Ishikawa (cell line): ENCODE measurements around the gene CUL4B.

Source experiments
- CREB1 ChIP-seq: IDR thresholded peaks from 2 replicates; pipeline ENCODE4 v1.6.1; 2012; ENCODE audit warnings: low read depth
- EP300 ChIP-seq: IDR thresholded peaks from 2 replicates; pipeline ENCODE4 v1.6.1; 2012; ENCODE audit warnings: borderline replicate concordance
- FOXM1 ChIP-seq: IDR thresholded peaks from 2 replicates; pipeline ENCODE4 v1.6.1; 2012; ENCODE audit warnings: low read depth, borderline replicate concordance
- RAD21 ChIP-seq: IDR thresholded peaks from 2 replicates; pipeline ENCODE4 v1.6.1; 2012; ENCODE audit warnings: low read depth
- TAF1 ChIP-seq: IDR thresholded peaks from 2 replicates; pipeline ENCODE4 v1.6.1; 2012; ENCODE audit warnings: low read depth, mild to moderate bottlenecking
- TCF12 ChIP-seq: IDR thresholded peaks from 2 replicates; pipeline ENCODE4 v1.6.1; 2012; ENCODE audit warnings: low read depth
- TF ChIP-seq, protein P1 (sequence below): IDR thresholded peaks from 2 replicates; pipeline ENCODE4 v1.6.1; 2012; ENCODE audit warnings: low read depth, mild to moderate bottlenecking
- TF ChIP-seq, protein P2 (sequence below): IDR thresholded peaks from 2 replicates; pipeline ENCODE4 v1.6.1; 2012
- TF ChIP-seq, protein P3 (sequence below): IDR thresholded peaks from 2 replicates; pipeline ENCODE4 v1.6.1; 2012

DNA sequence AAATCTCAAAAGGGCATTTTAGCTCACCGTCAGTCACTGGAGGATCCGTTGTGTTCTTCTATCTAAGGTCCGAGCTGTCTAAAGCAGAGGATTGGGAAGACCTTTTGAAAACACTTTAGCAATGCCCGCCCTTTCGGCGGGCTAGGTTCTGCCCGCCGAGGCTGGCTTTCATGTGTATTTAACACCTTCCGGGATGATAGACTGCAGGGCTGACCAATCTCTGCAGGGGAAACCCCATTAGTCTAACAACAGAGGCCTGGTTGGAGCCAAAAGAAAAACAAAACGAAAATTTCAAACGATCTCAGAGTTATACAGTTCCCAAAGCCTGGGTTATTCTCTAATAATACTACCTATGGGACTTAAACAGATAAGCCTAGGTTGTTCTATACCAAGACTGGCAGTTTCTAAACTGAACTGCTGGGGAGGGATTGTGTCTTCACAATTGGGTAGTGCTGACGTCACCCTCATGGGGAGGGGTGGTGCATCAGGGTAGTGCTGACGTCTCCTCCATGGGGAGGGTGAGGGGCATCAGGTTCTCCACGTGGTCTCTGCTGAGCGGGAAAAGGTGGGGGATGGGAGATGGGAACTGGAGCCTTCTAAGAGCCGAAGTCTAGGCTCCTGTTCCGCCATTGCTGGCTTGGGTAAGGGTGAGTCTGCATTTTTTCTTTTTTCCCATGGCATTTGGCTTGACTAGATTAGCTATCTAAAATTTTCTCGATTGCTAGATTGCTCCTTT is 14.8 kb upstream of the CUL4B start:
- TF ChIP-seq, protein P1, sequence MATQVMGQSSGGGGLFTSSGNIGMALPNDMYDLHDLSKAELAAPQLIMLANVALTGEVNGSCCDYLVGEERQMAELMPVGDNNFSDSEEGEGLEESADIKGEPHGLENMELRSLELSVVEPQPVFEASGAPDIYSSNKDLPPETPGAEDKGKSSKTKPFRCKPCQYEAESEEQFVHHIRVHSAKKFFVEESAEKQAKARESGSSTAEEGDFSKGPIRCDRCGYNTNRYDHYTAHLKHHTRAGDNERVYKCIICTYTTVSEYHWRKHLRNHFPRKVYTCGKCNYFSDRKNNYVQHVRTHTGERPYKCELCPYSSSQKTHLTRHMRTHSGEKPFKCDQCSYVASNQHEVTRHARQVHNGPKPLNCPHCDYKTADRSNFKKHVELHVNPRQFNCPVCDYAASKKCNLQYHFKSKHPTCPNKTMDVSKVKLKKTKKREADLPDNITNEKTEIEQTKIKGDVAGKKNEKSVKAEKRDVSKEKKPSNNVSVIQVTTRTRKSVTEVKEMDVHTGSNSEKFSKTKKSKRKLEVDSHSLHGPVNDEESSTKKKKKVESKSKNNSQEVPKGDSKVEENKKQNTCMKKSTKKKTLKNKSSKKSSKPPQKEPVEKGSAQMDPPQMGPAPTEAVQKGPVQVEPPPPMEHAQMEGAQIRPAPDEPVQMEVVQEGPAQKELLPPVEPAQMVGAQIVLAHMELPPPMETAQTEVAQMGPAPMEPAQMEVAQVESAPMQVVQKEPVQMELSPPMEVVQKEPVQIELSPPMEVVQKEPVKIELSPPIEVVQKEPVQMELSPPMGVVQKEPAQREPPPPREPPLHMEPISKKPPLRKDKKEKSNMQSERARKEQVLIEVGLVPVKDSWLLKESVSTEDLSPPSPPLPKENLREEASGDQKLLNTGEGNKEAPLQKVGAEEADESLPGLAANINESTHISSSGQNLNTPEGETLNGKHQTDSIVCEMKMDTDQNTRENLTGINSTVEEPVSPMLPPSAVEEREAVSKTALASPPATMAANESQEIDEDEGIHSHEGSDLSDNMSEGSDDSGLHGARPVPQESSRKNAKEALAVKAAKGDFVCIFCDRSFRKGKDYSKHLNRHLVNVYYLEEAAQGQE, result no peak
- TF ChIP-seq EP300, result no peak
- TF ChIP-seq, protein P2, sequence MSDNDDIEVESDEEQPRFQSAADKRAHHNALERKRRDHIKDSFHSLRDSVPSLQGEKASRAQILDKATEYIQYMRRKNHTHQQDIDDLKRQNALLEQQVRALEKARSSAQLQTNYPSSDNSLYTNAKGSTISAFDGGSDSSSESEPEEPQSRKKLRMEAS, result no peak
- no peak for TF ChIP-seq TAF1
- no peak for TF ChIP-seq RAD21
- no peak for TF ChIP-seq CREB1
- no peak for TF ChIP-seq FOXM1
- TF ChIP-seq, protein P3, sequence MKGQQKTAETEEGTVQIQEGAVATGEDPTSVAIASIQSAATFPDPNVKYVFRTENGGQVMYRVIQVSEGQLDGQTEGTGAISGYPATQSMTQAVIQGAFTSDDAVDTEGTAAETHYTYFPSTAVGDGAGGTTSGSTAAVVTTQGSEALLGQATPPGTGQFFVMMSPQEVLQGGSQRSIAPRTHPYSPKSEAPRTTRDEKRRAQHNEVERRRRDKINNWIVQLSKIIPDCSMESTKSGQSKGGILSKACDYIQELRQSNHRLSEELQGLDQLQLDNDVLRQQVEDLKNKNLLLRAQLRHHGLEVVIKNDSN, result no peak
- no peak for TF ChIP-seq TCF12
